CD4-positive, alpha-beta T cell treated with Interleukin-2 at 100 ng/mL for 4 hours (primary cell): ENCODE measurements around the gene ADD3.
A peak's percentile ranks its signal among the peaks of the same experiment; 100 is the strongest.
"Not testable (repeated sequence)": the region's sequence is repeated elsewhere in the genome, so short reads cannot be mapped to it uniquely, and the experiment has no call there.

Experiments
- DNase-seq: peaks from one replicate; pipeline ENCODE4 v3.0.0-alpha.2; 2020; ENCODE audit warnings: low spot score

ADD3 gene

GRCh38 chr10:110107430-110107829 is 99.6 kb downstream of the ADD3 start:
- no peak for DNase-seq

- DNase-seq: no peak
Measured at GRCh38 chr10:110107887-110108286, 100.1 kb downstream of the ADD3 start.

- DNase-seq: no peak
Measured at GRCh38 chr10:110109511-110109910, 101.7 kb downstream of the ADD3 start.

GRCh38 chr10:110110338-110110737 is 102.6 kb downstream of the ADD3 start:
- no peak for DNase-seq

GRCh38 chr10:110113670-110114337 is 106.0 kb downstream of the ADD3 start:
- no peak for DNase-seq

GRCh38 chr10:110114668-110115067 is 106.9 kb downstream of the ADD3 start:
- DNase-seq: not testable (repeated sequence)

GRCh38 chr10:110115784-110116520 is 108.2 kb downstream of the ADD3 start:
- no peak for DNase-seq

- DNase-seq: no peak
Measured at GRCh38 chr10:110118891-110119621, 111.3 kb downstream of the ADD3 start.

- no peak for DNase-seq
Measured at GRCh38 chr10:110123594-110123993, 115.8 kb downstream of the ADD3 start.

- DNase-seq: no peak
Measured at GRCh38 chr10:110129490-110129889, 121.7 kb downstream of the ADD3 start.

GRCh38 chr10:110134917-110135316 is 127.1 kb downstream of the ADD3 start:
- no peak for DNase-seq

- DNase-seq: not testable (repeated sequence)
Measured at GRCh38 chr10:110135836-110136235, 128.1 kb downstream of the ADD3 start.

- peak; percentile 67 for DNase-seq
Measured at GRCh38 chr10:110137142-110137545, 129.4 kb downstream of the ADD3 start.

GRCh38 chr10:110138197-110138812 is 130.5 kb downstream of the ADD3 start:
- DNase-seq: peak; percentile 83

GRCh38 chr10:110141185-110141584 is 133.4 kb downstream of the ADD3 start:
- DNase-seq: no peak

GRCh38 chr10:110141871-110142635 is 134.3 kb downstream of the ADD3 start:
- DNase-seq: no peak

- DNase-seq: no peak
Measured at GRCh38 chr10:110142965-110143364, 135.2 kb downstream of the ADD3 start.

GRCh38 chr10:110144507-110144906 is 136.7 kb downstream of the ADD3 start:
- no peak for DNase-seq

GRCh38 chr10:110147961-110148360 is 140.2 kb downstream of the ADD3 start:
- no peak for DNase-seq

- DNase-seq: no peak
Measured at GRCh38 chr10:110149259-110149658, 141.5 kb downstream of the ADD3 start.

GRCh38 chr10:110150046-110150445 is 142.3 kb downstream of the ADD3 start:
- DNase-seq: no peak

- no peak for DNase-seq
Measured at GRCh38 chr10:110150981-110151380, 143.2 kb downstream of the ADD3 start.
